Measurements from ENCODE around the gene BRAF. TPM values are rescaled to one million over a fixed set of nuclear protein-coding genes. Genes with fewer than 3 reads are reported as not detected.

The BRAF gene
- total and polyA plus RNA-seq, 2 of the 8 experiments (the other 6 are each of a cell fraction or from before 2014, with no cell fraction given): 11.4 to 32.6 TPM

GRCh38 chr7:140901941-140902302 is 22.8 kb downstream of the BRAF start (continued):
- no peak for TF ChIP-seq CHD7 (IDR thresholded peaks at IDR 0.05; ENCODE audit: insufficient replicate concordance, low read length)
- TF ChIP-seq MAFK (IDR thresholded peaks at IDR 0.05; ENCODE audit: low read depth, low read length): no peak
- no peak for TF ChIP-seq RBBP5 (IDR thresholded peaks at IDR 0.05; ENCODE audit: borderline replicate concordance, low read depth, low read length)
- TF ChIP-seq YY1 (IDR thresholded peaks at IDR 0.05; ENCODE audit: low read depth, low read length): no peak
- TF ChIP-seq GABPA (IDR thresholded peaks at IDR 0.05; ENCODE audit: borderline replicate concordance, insufficient read depth, low read length): no peak
- TF ChIP-seq KDM5A (IDR thresholded peaks at IDR 0.05; ENCODE audit: low read length): no peak
- TF ChIP-seq RXRA (IDR thresholded peaks at IDR 0.05; ENCODE audit: insufficient read depth, low read depth, low read length): no peak
- TF ChIP-seq JUN (IDR thresholded peaks at IDR 0.05; ENCODE audit: low read depth, low read length): no peak
- TF ChIP-seq KDM4A (IDR thresholded peaks at IDR 0.05; ENCODE audit: low read depth, low read length, severe bottlenecking): no peak
- no peak for TF ChIP-seq SUZ12 (IDR thresholded peaks at IDR 0.05; ENCODE audit: low read length)
- TF ChIP-seq CBX5 (IDR thresholded peaks at IDR 0.05; ENCODE audit: low read depth, low read length): no peak
- no peak for TF ChIP-seq EZH2 (IDR thresholded peaks at IDR 0.05; ENCODE audit: low read depth, low read length, severe bottlenecking)
- no peak for TF ChIP-seq BACH1 (IDR thresholded peaks at IDR 0.05; ENCODE audit: low read length)
